B cell (primary cell): ENCODE measurements around the gene PSAPL1.

ENCODE experiments used
- EZH2 ChIP-seq: IDR thresholded peaks from 2 replicates; pipeline ENCODE4 v1.6.1; 2012; ENCODE audit warnings: borderline replicate concordance, low read depth, mild to moderate bottlenecking, moderate library complexity, low read length; ENCODE audit not compliant: insufficient read depth, poor library complexity, severe bottlenecking
- TF ChIP-seq, protein P1 (sequence below): fragments of 200-600 bp; IDR thresholded peaks from one replicate; pipeline ENCODE4 v1.8.0; 2022; ENCODE audit warnings: antibody characterized with exemption, mild to moderate bottlenecking

DNA sequence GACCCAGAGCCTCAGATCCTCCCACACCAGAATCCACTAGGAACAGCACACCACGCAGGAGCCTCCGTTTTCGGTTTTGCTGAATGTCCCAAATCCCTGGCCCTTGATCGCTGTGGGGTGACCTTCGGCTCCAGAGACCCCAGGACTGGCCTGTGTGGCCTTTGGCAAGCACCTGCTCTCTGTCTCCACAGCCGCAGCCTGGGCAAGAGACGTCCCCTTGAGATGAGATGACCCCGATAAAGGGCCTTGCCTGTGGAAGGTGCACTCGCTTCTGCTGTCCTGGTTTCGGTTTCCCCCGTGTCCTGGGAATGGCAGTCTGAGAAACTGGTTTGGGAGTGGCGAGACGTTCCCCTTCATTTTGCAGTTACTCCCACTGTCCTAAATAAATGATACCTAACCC, 9.6 kb downstream of the PSAPL1 start:
- TF ChIP-seq, protein P1, sequence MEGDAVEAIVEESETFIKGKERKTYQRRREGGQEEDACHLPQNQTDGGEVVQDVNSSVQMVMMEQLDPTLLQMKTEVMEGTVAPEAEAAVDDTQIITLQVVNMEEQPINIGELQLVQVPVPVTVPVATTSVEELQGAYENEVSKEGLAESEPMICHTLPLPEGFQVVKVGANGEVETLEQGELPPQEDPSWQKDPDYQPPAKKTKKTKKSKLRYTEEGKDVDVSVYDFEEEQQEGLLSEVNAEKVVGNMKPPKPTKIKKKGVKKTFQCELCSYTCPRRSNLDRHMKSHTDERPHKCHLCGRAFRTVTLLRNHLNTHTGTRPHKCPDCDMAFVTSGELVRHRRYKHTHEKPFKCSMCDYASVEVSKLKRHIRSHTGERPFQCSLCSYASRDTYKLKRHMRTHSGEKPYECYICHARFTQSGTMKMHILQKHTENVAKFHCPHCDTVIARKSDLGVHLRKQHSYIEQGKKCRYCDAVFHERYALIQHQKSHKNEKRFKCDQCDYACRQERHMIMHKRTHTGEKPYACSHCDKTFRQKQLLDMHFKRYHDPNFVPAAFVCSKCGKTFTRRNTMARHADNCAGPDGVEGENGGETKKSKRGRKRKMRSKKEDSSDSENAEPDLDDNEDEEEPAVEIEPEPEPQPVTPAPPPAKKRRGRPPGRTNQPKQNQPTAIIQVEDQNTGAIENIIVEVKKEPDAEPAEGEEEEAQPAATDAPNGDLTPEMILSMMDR, result no peak
- TF ChIP-seq EZH2, result no peak
